ENCODE data around the gene KRTAP3-3. TPM values are rescaled to one million over a fixed set of nuclear protein-coding genes. Genes with fewer than 3 reads are reported as not detected.

Gene KRTAP3-3
- total RNA-seq, 1 donor: not detected

GRCh38 chr17:40944531-40944930 lies 49.4 kb downstream of the KRTAP3-3 start:
- TF ChIP-seq, protein P1, sequence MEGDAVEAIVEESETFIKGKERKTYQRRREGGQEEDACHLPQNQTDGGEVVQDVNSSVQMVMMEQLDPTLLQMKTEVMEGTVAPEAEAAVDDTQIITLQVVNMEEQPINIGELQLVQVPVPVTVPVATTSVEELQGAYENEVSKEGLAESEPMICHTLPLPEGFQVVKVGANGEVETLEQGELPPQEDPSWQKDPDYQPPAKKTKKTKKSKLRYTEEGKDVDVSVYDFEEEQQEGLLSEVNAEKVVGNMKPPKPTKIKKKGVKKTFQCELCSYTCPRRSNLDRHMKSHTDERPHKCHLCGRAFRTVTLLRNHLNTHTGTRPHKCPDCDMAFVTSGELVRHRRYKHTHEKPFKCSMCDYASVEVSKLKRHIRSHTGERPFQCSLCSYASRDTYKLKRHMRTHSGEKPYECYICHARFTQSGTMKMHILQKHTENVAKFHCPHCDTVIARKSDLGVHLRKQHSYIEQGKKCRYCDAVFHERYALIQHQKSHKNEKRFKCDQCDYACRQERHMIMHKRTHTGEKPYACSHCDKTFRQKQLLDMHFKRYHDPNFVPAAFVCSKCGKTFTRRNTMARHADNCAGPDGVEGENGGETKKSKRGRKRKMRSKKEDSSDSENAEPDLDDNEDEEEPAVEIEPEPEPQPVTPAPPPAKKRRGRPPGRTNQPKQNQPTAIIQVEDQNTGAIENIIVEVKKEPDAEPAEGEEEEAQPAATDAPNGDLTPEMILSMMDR (IDR thresholded peaks at IDR 0.05; ENCODE audit: insufficient read depth, low read depth, low read length): no peak
- no peak for DNase-seq (ENCODE audit: low read depth)
- H3K4me3 ChIP-seq (ENCODE audit: low read depth, low read length): no peak overlapping the region

Small RNAs within 50 kb of the gene (small RNA-seq; reads per million reads assigned to genes)
- not detected for gene KRTAP3-4P

Other genes with a start within 250 kb of the KRTAP3-3 start
- not detected in 2 replicates for gene KRT25, start 238.8 kb downstream of the KRTAP3-3 start, total RNA-seq
- not detected in 2 replicates for gene KRT26, start 222.0 kb downstream of the KRTAP3-3 start, total RNA-seq
- gene KRT27, start 211.6 kb downstream of the KRTAP3-3 start, total RNA-seq: not detected in 2 replicates
- gene KRT28, start 194.2 kb downstream of the KRTAP3-3 start, total RNA-seq: not detected in 2 replicates
- gene KRT10, start 171.6 kb downstream of the KRTAP3-3 start, total RNA-seq: 3.0 and 3.2 TPM in 2 replicates
- not detected in 2 replicates for gene KRT12, start 126.9 kb downstream of the KRTAP3-3 start, total RNA-seq
- not detected in 2 replicates for gene KRT20, start 108.9 kb downstream of the KRTAP3-3 start, total RNA-seq
- under 0.01 and 1.7 TPM in 2 replicates for gene KRT23, start 56.5 kb downstream of the KRTAP3-3 start, total RNA-seq
- not detected in 2 replicates for gene KRT39, start 27.2 kb downstream of the KRTAP3-3 start, total RNA-seq
- gene KRT40, start 9.8 kb downstream of the KRTAP3-3 start, total RNA-seq: not detected in 2 replicates
- gene KRTAP3-2, start 5.7 kb upstream of the KRTAP3-3 start, total RNA-seq: not detected in 2 replicates
- not detected in 2 replicates for gene KRTAP3-1, start 15.0 kb upstream of the KRTAP3-3 start, total RNA-seq
- 11.0 and 16.4 TPM in 2 replicates for gene KRTAP1-5, start 33.0 kb upstream of the KRTAP3-3 start, total RNA-seq
- not detected in 2 replicates for gene KRTAP1-4, start 36.0 kb upstream of the KRTAP3-3 start, total RNA-seq
- gene KRTAP1-3, start 40.7 kb upstream of the KRTAP3-3 start, total RNA-seq: not detected in 2 replicates
- not detected in 2 replicates for gene KRTAP1-1, start 47.3 kb upstream of the KRTAP3-3 start, total RNA-seq
- not detected in 2 replicates for gene KRTAP2-1, start 53.2 kb upstream of the KRTAP3-3 start, total RNA-seq
- gene KRTAP2-2, start 61.1 kb upstream of the KRTAP3-3 start, total RNA-seq: not detected in 2 replicates
- 0.32 TPM in 1 of 2 replicates, not detected in the other for gene KRTAP2-3, start 66.0 kb upstream of the KRTAP3-3 start, total RNA-seq
- gene KRTAP2-4, start 71.7 kb upstream of the KRTAP3-3 start, total RNA-seq: not detected in 2 replicates
- gene KRTAP4-7, start 90.0 kb upstream of the KRTAP3-3 start, total RNA-seq: not detected in 2 replicates
- gene KRTAP4-8, start 104.0 kb upstream of the KRTAP3-3 start, total RNA-seq: not detected in 2 replicates
- not detected in 2 replicates for gene KRTAP4-16, start 108.0 kb upstream of the KRTAP3-3 start, total RNA-seq
- gene KRTAP4-9, start 111.2 kb upstream of the KRTAP3-3 start, total RNA-seq: not detected in 2 replicates
- gene KRTAP4-11, start 124.2 kb upstream of the KRTAP3-3 start, total RNA-seq: not detected in 2 replicates
- not detected in 2 replicates for gene KRTAP4-12, start 130.0 kb upstream of the KRTAP3-3 start, total RNA-seq
- gene KRTAP4-6, start 146.4 kb upstream of the KRTAP3-3 start, total RNA-seq: not detected in 2 replicates
- gene KRTAP4-5, start 155.7 kb upstream of the KRTAP3-3 start, total RNA-seq: not detected in 2 replicates
- not detected in 2 replicates for gene KRTAP4-4, start 166.6 kb upstream of the KRTAP3-3 start, total RNA-seq
- not detected in 2 replicates for gene KRTAP4-3, start 174.1 kb upstream of the KRTAP3-3 start, total RNA-seq
- gene KRTAP4-2, start 184.1 kb upstream of the KRTAP3-3 start, total RNA-seq: not detected in 2 replicates
- gene KRTAP4-1, start 190.7 kb upstream of the KRTAP3-3 start, total RNA-seq: not detected in 2 replicates
- not detected in 2 replicates for gene KRTAP9-1, start 195.7 kb upstream of the KRTAP3-3 start, total RNA-seq
- not detected in 2 replicates for gene KRTAP9-2, start 232.5 kb upstream of the KRTAP3-3 start, total RNA-seq
- not detected in 2 replicates for gene KRTAP9-3, start 238.3 kb upstream of the KRTAP3-3 start, total RNA-seq
- gene KRTAP9-8, start 243.8 kb upstream of the KRTAP3-3 start, total RNA-seq: not detected in 2 replicates